ENCODE results near the gene PF4V1.
"Not testable (repeated sequence)": the region's sequence is repeated elsewhere in the genome, so short reads cannot be mapped to it uniquely, and the experiment has no call there.

The PF4V1 gene

GRCh38 chr4:73899338-73899737, 46.2 kb downstream of the PF4V1 start:
- H3K27me3 ChIP-seq (ENCODE audit: control insufficient read depth in 3 of 3, insufficient read depth in 3 of 3, low read depth in 1 of 3, low read length in 3 of 3); H3K23ac ChIP-seq (ENCODE audit: low read depth, low read length, poor library complexity); H2BK120ac ChIP-seq (ENCODE audit: low read depth, low read length); H3K79me1 ChIP-seq (ENCODE audit: low read depth, low read length); H3K27ac ChIP-seq (replicated peaks; ENCODE audit: low read length); H2AFZ ChIP-seq (ENCODE audit: low read length); H3K14ac ChIP-seq (ENCODE audit: low read length); H3K4me1 ChIP-seq (ENCODE audit: control insufficient read depth in 2 of 2, insufficient read depth in 1 of 2, low read depth in 1 of 2, low read length in 2 of 2); H3K4me3 ChIP-seq (ENCODE audit: low read length in 2 of 2); H3K36me3 ChIP-seq (replicated peaks in 1 of 2; ENCODE audit: control insufficient read depth in 2 of 2, insufficient read depth in 2 of 2, low read length in 2 of 2); H3K18ac ChIP-seq (ENCODE audit: low read length); H3K9me3 ChIP-seq (replicated peaks in 1 of 2; ENCODE audit: control insufficient read depth in 2 of 2, insufficient read depth in 1 of 2, low read depth in 1 of 2, low read length in 2 of 2); H3K4me2 ChIP-seq (ENCODE audit: insufficient read depth, low read length, poor library complexity, severe bottlenecking); H4K8ac ChIP-seq (ENCODE audit: low read depth, low read length); H4K91ac ChIP-seq (ENCODE audit: low read depth, low read length, poor library complexity); H2BK15ac ChIP-seq (ENCODE audit: low read length); H3K4ac ChIP-seq (ENCODE audit: low read length); DNase-seq (ENCODE audit: low spot score); H2AK5ac ChIP-seq (ENCODE audit: low read depth, low read length); H3K9ac ChIP-seq (ENCODE audit: low read depth, low read length, poor library complexity); H2BK12ac ChIP-seq (ENCODE audit: low read length); H2BK5ac ChIP-seq (ENCODE audit: low read length): not testable (repeated sequence)
- no CpG with 5 or more reads among the region's 3 CpGs for WGBS, 2 donors (ENCODE audit: extremely low coverage in 2 of 2, insufficient read length in 2 of 2, insufficient replicate concordance in 1 of 2)

GRCh38 chr4:73901031-73901430, 47.9 kb downstream of the PF4V1 start:
- Histone ChIP-seq H2BK12ac (ENCODE audit: low read length) (no peak overlapping the region), H3K23ac (ENCODE audit: low read depth, low read length, poor library complexity) (no peak overlapping the region), H3K27ac (replicated peaks; ENCODE audit: low read length) (no peak overlapping the region), H2BK120ac (ENCODE audit: low read depth, low read length) (no peak overlapping the region), H3K14ac (ENCODE audit: low read length) (no peak overlapping the region), H2BK15ac (ENCODE audit: low read length) (no peak overlapping the region), H3K9ac (ENCODE audit: low read depth, low read length, poor library complexity) (no peak overlapping the region), H3K36me3 (replicated peaks in 1 of 2; ENCODE audit: control insufficient read depth in 2 of 2, insufficient read depth in 2 of 2, low read length in 2 of 2) (no peaks in the 10 kb centered on the region), H3K4me2 (ENCODE audit: insufficient read depth, low read length, poor library complexity, severe bottlenecking) (no peak overlapping the region), H2BK5ac (ENCODE audit: low read length) (no peak overlapping the region), H3K79me1 (ENCODE audit: low read depth, low read length) (no peaks in the 10 kb centered on the region), H3K4ac (ENCODE audit: low read length) (no peak overlapping the region), H3K27me3 (ENCODE audit: control insufficient read depth in 3 of 3, insufficient read depth in 3 of 3, low read depth in 1 of 3, low read length in 3 of 3) (no peaks in the 10 kb centered on the region), H4K91ac (ENCODE audit: low read depth, low read length, poor library complexity) (no peak overlapping the region), H3K4me1 (ENCODE audit: control insufficient read depth in 2 of 2, insufficient read depth in 1 of 2, low read depth in 1 of 2, low read length in 2 of 2) (no peaks in the 10 kb centered on the region), H3K18ac (ENCODE audit: low read length) (no peak overlapping the region), H3K4me3 (ENCODE audit: low read length in 2 of 2) (no peak overlapping the region), H4K8ac (ENCODE audit: low read depth, low read length) (no peak overlapping the region), H3K9me3 (replicated peaks in 1 of 2; ENCODE audit: control insufficient read depth in 2 of 2, insufficient read depth in 1 of 2, low read depth in 1 of 2, low read length in 2 of 2) (no peaks in the 10 kb centered on the region), H2AK5ac (ENCODE audit: low read depth, low read length) (no peak overlapping the region), H2AFZ (ENCODE audit: low read length) (no peak overlapping the region)
- no peak for DNase-seq (ENCODE audit: low spot score)
- no CpG with 5 or more reads among the region's 5 CpGs for WGBS, 2 donors (ENCODE audit: extremely low coverage in 2 of 2, insufficient read length in 2 of 2, insufficient replicate concordance in 1 of 2)

GRCh38 chr4:73902038-73902637, 49.0 kb downstream of the PF4V1 start:
- no peak overlapping the region for H2AK5ac ChIP-seq (ENCODE audit: low read depth, low read length)
- H3K4me2 ChIP-seq (ENCODE audit: insufficient read depth, low read length, poor library complexity, severe bottlenecking): no peak overlapping the region
- no peaks in the 10 kb centered on the region for H3K79me1 ChIP-seq (ENCODE audit: low read depth, low read length)
- H3K27ac ChIP-seq (replicated peaks; ENCODE audit: low read length): no peak overlapping the region
- H2BK15ac ChIP-seq (ENCODE audit: low read length): no peak overlapping the region
- no peak overlapping the region for H2AFZ ChIP-seq (ENCODE audit: low read length)
- no CpG with 5 or more reads among the region's 1 CpG for WGBS, 2 donors (ENCODE audit: extremely low coverage in 2 of 2, insufficient read length in 2 of 2, insufficient replicate concordance in 1 of 2)
- H4K8ac ChIP-seq (ENCODE audit: low read depth, low read length): no peak overlapping the region
- H3K9ac ChIP-seq (ENCODE audit: low read depth, low read length, poor library complexity): no peak overlapping the region
- no peak overlapping the region for H3K4me3 ChIP-seq (ENCODE audit: low read length in 2 of 2)
- H3K23ac ChIP-seq (ENCODE audit: low read depth, low read length, poor library complexity): no peak overlapping the region
- H2BK5ac ChIP-seq (ENCODE audit: low read length): no peak overlapping the region
- no peak overlapping the region for H3K14ac ChIP-seq (ENCODE audit: low read length)
- no peak overlapping the region for H4K91ac ChIP-seq (ENCODE audit: low read depth, low read length, poor library complexity)
- no peaks in the 10 kb centered on the region for H3K9me3 ChIP-seq (replicated peaks in 1 of 2; ENCODE audit: control insufficient read depth in 2 of 2, insufficient read depth in 1 of 2, low read depth in 1 of 2, low read length in 2 of 2)
- no peak overlapping the region for H3K18ac ChIP-seq (ENCODE audit: low read length)
- no peak for DNase-seq (ENCODE audit: low spot score)
- H3K4me1 ChIP-seq (ENCODE audit: control insufficient read depth in 2 of 2, insufficient read depth in 1 of 2, low read depth in 1 of 2, low read length in 2 of 2): no peaks in the 10 kb centered on the region
- no peak overlapping the region for H2BK12ac ChIP-seq (ENCODE audit: low read length)
- no peaks in the 10 kb centered on the region for H3K27me3 ChIP-seq (ENCODE audit: control insufficient read depth in 3 of 3, insufficient read depth in 3 of 3, low read depth in 1 of 3, low read length in 3 of 3)
- H3K4ac ChIP-seq (ENCODE audit: low read length): no peak overlapping the region
- no peak overlapping the region for H2BK120ac ChIP-seq (ENCODE audit: low read depth, low read length)
- no peaks in the 10 kb centered on the region for H3K36me3 ChIP-seq (replicated peaks in 1 of 2; ENCODE audit: control insufficient read depth in 2 of 2, insufficient read depth in 2 of 2, low read length in 2 of 2)

GRCh38 chr4:73902817-73903547, 49.9 kb downstream of the PF4V1 start:
- H3K14ac ChIP-seq (ENCODE audit: low read length): no peak overlapping the region
- WGBS, 2 donors (ENCODE audit: extremely low coverage in 2 of 2, insufficient read length in 2 of 2, insufficient replicate concordance in 1 of 2): no CpG with 5 or more reads among the region's 3 CpGs
- H2BK12ac ChIP-seq (ENCODE audit: low read length): no peak overlapping the region

More at GRCh38 chr4:73902817-73903547, 49.9 kb downstream of the PF4V1 start:
- no peak overlapping the region for H3K18ac ChIP-seq (ENCODE audit: low read length)
- no peak overlapping the region for H3K27ac ChIP-seq (replicated peaks; ENCODE audit: low read length)
- H3K9ac ChIP-seq (ENCODE audit: low read depth, low read length, poor library complexity): no peak overlapping the region
- no peak overlapping the region for H2BK15ac ChIP-seq (ENCODE audit: low read length)
- H4K91ac ChIP-seq (ENCODE audit: low read depth, low read length, poor library complexity): no peak overlapping the region
- no peak for DNase-seq (ENCODE audit: low spot score)
- no peak overlapping the region for H2AFZ ChIP-seq (ENCODE audit: low read length)
- no peak overlapping the region for H3K4me2 ChIP-seq (ENCODE audit: insufficient read depth, low read length, poor library complexity, severe bottlenecking)
- H3K27me3 ChIP-seq (ENCODE audit: control insufficient read depth in 3 of 3, insufficient read depth in 3 of 3, low read depth in 1 of 3, low read length in 3 of 3): no peaks in the 10 kb centered on the region
- no peaks in the 10 kb centered on the region for H3K36me3 ChIP-seq (replicated peaks in 1 of 2; ENCODE audit: control insufficient read depth in 2 of 2, insufficient read depth in 2 of 2, low read length in 2 of 2)
- no peaks in the 10 kb centered on the region for H3K4me1 ChIP-seq (ENCODE audit: control insufficient read depth in 2 of 2, insufficient read depth in 1 of 2, low read depth in 1 of 2, low read length in 2 of 2)
- H2BK5ac ChIP-seq (ENCODE audit: low read length): no peak overlapping the region
- H3K4me3 ChIP-seq (ENCODE audit: low read length in 2 of 2): no peak overlapping the region
- no peak overlapping the region for H4K8ac ChIP-seq (ENCODE audit: low read depth, low read length)
- no peak overlapping the region for H3K23ac ChIP-seq (ENCODE audit: low read depth, low read length, poor library complexity)
- H3K9me3 ChIP-seq (replicated peaks in 1 of 2; ENCODE audit: control insufficient read depth in 2 of 2, insufficient read depth in 1 of 2, low read depth in 1 of 2, low read length in 2 of 2): no peaks in the 10 kb centered on the region
- H2BK120ac ChIP-seq (ENCODE audit: low read depth, low read length): no peak overlapping the region
- H3K79me1 ChIP-seq (ENCODE audit: low read depth, low read length): no peaks in the 10 kb centered on the region
- H2AK5ac ChIP-seq (ENCODE audit: low read depth, low read length): no peak overlapping the region
- H3K4ac ChIP-seq (ENCODE audit: low read length): no peak overlapping the region

All from neuronal stem cell (in vitro differentiated cells).